H1 (cell line): ENCODE results near the gene DBET. TPM values are rescaled to one million over a fixed set of nuclear protein-coding genes. Genes with fewer than 3 reads are reported as not detected.
"Not testable (repeated sequence)": the region's sequence is repeated elsewhere in the genome, so short reads cannot be mapped to it uniquely, and the experiment has no call there.

Experiments
- CTCF ChIA-PET: fragments of 300-600 bp; sonication (Branson Sonifier 250); formaldehyde crosslinking; loops from one replicate; lab custom pipeline; 2021; ENCODE audit not compliant: partially characterized antibody; lab: Charles Lee
- POLR2A ChIA-PET: fragments of 300-600 bp; sonication (Branson Sonifier 250); formaldehyde crosslinking; loops from one replicate; lab custom pipeline; 2021; ENCODE audit warnings: inconsistent platforms; ENCODE audit not compliant: partially characterized antibody; lab: Charles Lee
- DNase-seq, 2 experiments: peaks; one replicate each; pipeline versions ENCODE4 v3.0.0 to v3.0.0-alpha.2; 2010 to 2022; ENCODE audit warnings: low spot score in 2 of 2, low read depth in 1 of 2, mixed read lengths in 1 of 2
- FAIRE-seq: peaks from 2 replicates; lab custom pipeline; 2011; peaks lifted over from hg19 to GRCh38; lab: Jason Lieb, UNC
- H2AFZ ChIP-seq: 2 replicates; pipeline ENCODE4 v1.8.1; 2012; ENCODE audit warnings: low read length, inconsistent platforms
- H2AK5ac ChIP-seq: 2 replicates; pipeline ENCODE4 v1.6.1; 2013; ENCODE audit warnings: low read depth, low read length
- H2BK120ac ChIP-seq: replicated peaks from 2 replicates; pipeline ENCODE3; 2013; ENCODE audit warnings: low read depth, low read length, inconsistent platforms
- H2BK12ac ChIP-seq: 2 replicates; pipeline ENCODE4 v1.6.1; 2013; ENCODE audit warnings: low read depth, low read length
- H2BK15ac ChIP-seq: 2 replicates; pipeline ENCODE4 v1.6.1; 2013; ENCODE audit warnings: low read length
- H2BK20ac ChIP-seq: 2 replicates; pipeline ENCODE4 v1.6.1; 2013; ENCODE audit warnings: low read length
- H2BK5ac ChIP-seq: 2 replicates; pipeline ENCODE4 v1.6.1; 2013; ENCODE audit warnings: low read depth, low read length
- H3K14ac ChIP-seq: 2 replicates; pipeline ENCODE4 v1.6.1; 2013; ENCODE audit warnings: inconsistent platforms; ENCODE audit not compliant: insufficient read length
- H3K18ac ChIP-seq: 2 replicates; pipeline ENCODE4 v1.6.1; 2013; ENCODE audit warnings: low read length; ENCODE audit errors: extremely low read depth
- H3K23ac ChIP-seq: 2 replicates; pipeline ENCODE4 v1.6.1; 2013; ENCODE audit warnings: inconsistent platforms; ENCODE audit not compliant: insufficient read length
- H3K23me2 ChIP-seq: 2 replicates; pipeline ENCODE4 v1.6.1; 2013; ENCODE audit warnings: low read depth, low read length
- H3K27ac ChIP-seq: 2 replicates; pipeline ENCODE4 v1.6.1; 2011; ENCODE audit warnings: low read depth, low read length, inconsistent platforms
- H3K27me3 ChIP-seq, 4 experiments: replicated peaks in 1 of 4; 1 replicate in 1 of 4; 2 replicates in 3 of 4; pipeline versions ENCODE4 v1.6.1 to v1.8.1; 2011 to 2013; ENCODE audit warnings: low read length in 3 of 4, mild to moderate bottlenecking in 3 of 4, inconsistent platforms in 2 of 4, mixed read lengths in 2 of 4, moderate library complexity in 1 of 4; ENCODE audit not compliant: control insufficient read depth in 3 of 4, insufficient read depth in 3 of 4; ENCODE audit errors: extremely low read depth in 1 of 4
- H3K36me3 ChIP-seq, 4 experiments: 2 replicates each; pipeline versions ENCODE4 v1.6.1 to v1.8.1; 2011 to 2013; ENCODE audit warnings: mild to moderate bottlenecking in 4 of 4, low read length in 3 of 4, moderate library complexity in 2 of 4, control low read depth in 1 of 4, inconsistent platforms in 1 of 4; ENCODE audit not compliant: insufficient read depth in 4 of 4, control insufficient read depth in 2 of 4
- H3K4ac ChIP-seq: replicated peaks from 2 replicates; pipeline ENCODE3; 2013; ENCODE audit warnings: low read length, low read depth, mixed read lengths, inconsistent platforms; ENCODE audit not compliant: insufficient read length
- H3K4me1 ChIP-seq, 4 experiments: replicated peaks in 1 of 4; 1 replicate in 1 of 4; 2 replicates in 3 of 4; pipeline versions ENCODE4 v1.6.1 to v1.8.1; 2011 to 2013; ENCODE audit warnings: low read length in 3 of 4, inconsistent platforms in 2 of 4, mixed read lengths in 1 of 4; ENCODE audit not compliant: insufficient read depth in 4 of 4, control insufficient read depth in 3 of 4
- H3K4me2 ChIP-seq, 2 experiments: 2 replicates each; pipeline versions ENCODE4 v1.6.1 to v1.8.1; 2011 to 2013; ENCODE audit warnings: low read depth in 2 of 2, low read length in 2 of 2, control low read depth in 1 of 2, inconsistent platforms in 1 of 2, mild to moderate bottlenecking in 1 of 2; ENCODE audit not compliant: insufficient read depth in 1 of 2
- H3K4me3 ChIP-seq, 4 experiments: fragments of 200-600, 300-600 bp in 1 of 4; sonication (generic), shearing (Covaris generic), sonication (Bioruptor Twin) in 1 of 4; 2 replicates each; pipeline versions ENCODE4 v1.5.1 to v1.8.1; 2011 to 2016; ENCODE audit warnings: low read length in 4 of 4, low read depth in 3 of 4, control low read depth in 2 of 4, inconsistent platforms in 2 of 4, mild to moderate bottlenecking in 2 of 4, mixed read lengths in 1 of 4, moderate library complexity in 1 of 4; ENCODE audit not compliant: insufficient read depth in 2 of 4; ENCODE audit errors: extremely low read depth in 1 of 4
- H3K56ac ChIP-seq: replicated peaks from 2 replicates; pipeline ENCODE3; 2013; ENCODE audit warnings: low read depth, mild to moderate bottlenecking, mixed read lengths, low read length, inconsistent platforms; ENCODE audit not compliant: insufficient read length
- H3K79me1 ChIP-seq: 2 replicates; pipeline ENCODE4 v1.6.1; 2013; ENCODE audit warnings: low read depth, low read length, control low read depth
- H3K79me2 ChIP-seq, 2 experiments: 2 replicates each; pipeline versions ENCODE4 v1.6.1 to v1.8.1; 2012 to 2013; ENCODE audit warnings: low read length in 2 of 2, mild to moderate bottlenecking in 2 of 2, inconsistent platforms in 1 of 2; ENCODE audit not compliant: insufficient read depth in 2 of 2, control insufficient read depth in 1 of 2
- H3K9ac ChIP-seq, 4 experiments: replicated peaks in 1 of 4; 1 replicate in 1 of 4; 2 replicates in 3 of 4; pipeline versions ENCODE4 v1.6.1 to v1.8.1; 2011 to 2013; ENCODE audit warnings: low read depth in 3 of 4, low read length in 3 of 4, control low read depth in 2 of 4, mild to moderate bottlenecking in 2 of 4, moderate library complexity in 2 of 4, inconsistent platforms in 1 of 4; ENCODE audit errors: extremely low read depth in 1 of 4
- H3K9me3 ChIP-seq, 2 experiments: 2 replicates each; pipeline versions ENCODE4 v1.6.1 to v1.8.1; 2012 to 2013; ENCODE audit warnings: mild to moderate bottlenecking in 2 of 2, moderate library complexity in 2 of 2, control low read depth in 1 of 2, inconsistent platforms in 1 of 2, low read depth in 1 of 2, low read length in 1 of 2, mixed read lengths in 1 of 2; ENCODE audit not compliant: insufficient read depth in 2 of 2
- H4K20me1 ChIP-seq, 2 experiments: replicated peaks in 1 of 2; 2 replicates each; pipeline versions ENCODE3 to v1.8.1; 2011 to 2013; ENCODE audit warnings: inconsistent platforms in 2 of 2, low read length in 2 of 2, mild to moderate bottlenecking in 1 of 2; ENCODE audit not compliant: insufficient read depth in 2 of 2, control insufficient read depth in 1 of 2
- H4K5ac ChIP-seq: 2 replicates; pipeline ENCODE4 v1.6.1; 2013; ENCODE audit warnings: low read length, low read depth, mixed read lengths, inconsistent platforms; ENCODE audit not compliant: insufficient read length
- H4K8ac ChIP-seq: 2 replicates; pipeline ENCODE4 v1.8.0; 2013; ENCODE audit warnings: mild to moderate bottlenecking, moderate library complexity, low read length, inconsistent platforms; ENCODE audit not compliant: insufficient read depth; ENCODE audit errors: extremely low read depth
- H4K91ac ChIP-seq: replicated peaks from 2 replicates; pipeline ENCODE3; 2013; ENCODE audit warnings: low read length, mixed read lengths, inconsistent platforms; ENCODE audit not compliant: insufficient read length
- WGBS, 2 experiments: shearing (Covaris generic) in 1 of 2; methylation state at CpG; one replicate each; pipeline versions ENCODE4 v1.1.6 to v1.1.7; 2013 to 2015; ENCODE audit warnings: low lambda C conversion rate in 2 of 2, mixed read lengths in 2 of 2, inconsistent platforms in 1 of 2, low coverage in 1 of 2, missing lambda C conversion rate in 1 of 2; ENCODE audit not compliant: insufficient replicate concordance in 2 of 2, insufficient coverage in 1 of 2, insufficient read length in 1 of 2; ENCODE audit errors: extremely low coverage in 1 of 2, missing lambda C conversion rate in 1 of 2; 5-methylcytosine and 5-hydroxymethylcytosine counted together
- polyA plus RNA-seq, 7 experiments: library from polyadenylated mRNA; depleted of rRNA in 3 of 7; stranded (reverse) in 5 of 7; unstranded in 2 of 7; fragments of >200 nt in 5 of 7; fragments of 200-250 nt in 2 of 7; gene quantifications; 1 replicate in 5 of 7; 2 replicates in 1 of 7; 4 replicates in 1 of 7; pipeline versions ENCODE4 v1.2.1 to v1.2.3, GENCODE V29; 2011 to 2013; ENCODE audit warnings: missing spikeins in 2 of 7, mixed read lengths in 2 of 7
- total RNA-seq: library from RNA; stranded (reverse); fragmentation: NEBNext Ultra II Directional; extraction: Animal tissue kit (Norgen Biotek cat#: 25700); gene quantifications from 2 replicates; pipeline ENCODE4 v1.2.1, GENCODE V29; 2021

The DBET gene
- total and polyA plus RNA-seq, 2 of the 8 experiments (the other 6 are each of a cell fraction or from before 2014, with no cell fraction given) = not detected

DNA sequence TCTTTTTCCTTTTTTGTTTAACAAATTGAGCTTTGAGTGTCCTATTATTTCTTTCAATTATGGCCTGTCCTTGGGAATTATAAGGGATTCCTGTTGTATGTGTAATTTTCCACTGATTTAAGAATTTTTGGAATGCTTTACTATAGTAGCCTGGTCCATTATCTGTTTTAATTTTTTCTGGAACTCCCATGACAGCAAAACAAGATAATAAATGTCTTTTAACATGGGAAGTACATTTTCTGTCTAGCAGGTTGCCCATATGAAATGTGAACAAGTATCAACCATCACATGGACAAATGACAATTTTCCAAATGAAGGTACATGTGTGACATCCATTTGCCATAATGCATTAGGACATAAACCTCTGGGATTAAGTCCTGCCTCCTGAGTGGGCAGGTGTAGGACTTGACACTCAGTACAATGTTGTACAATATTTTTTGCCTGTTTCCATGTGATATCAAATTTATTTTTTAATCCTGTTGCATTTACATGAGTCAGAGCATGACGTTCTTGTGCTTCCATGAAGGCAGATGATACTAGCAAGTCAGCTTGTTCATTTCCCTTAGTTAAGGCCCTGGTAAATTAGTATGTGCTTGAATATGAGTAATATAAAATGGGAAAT lies 45.2 kb downstream of the DBET start:
- DNase-seq, H2BK5ac ChIP-seq, H3K18ac ChIP-seq, H3K14ac ChIP-seq, H3K23ac ChIP-seq, H3K4me3 ChIP-seq, H2BK20ac ChIP-seq, H3K4me1 ChIP-seq, H4K91ac ChIP-seq, H4K5ac ChIP-seq, H3K9ac ChIP-seq, H2AFZ ChIP-seq, H3K79me1 ChIP-seq, CTCF ChIA-PET, H3K27me3 ChIP-seq, H4K20me1 ChIP-seq, H2BK15ac ChIP-seq, H3K56ac ChIP-seq, H2AK5ac ChIP-seq, H2BK12ac ChIP-seq, H4K8ac ChIP-seq, H3K36me3 ChIP-seq, H3K4me2 ChIP-seq, H3K4ac ChIP-seq, H3K79me2 ChIP-seq, H2BK120ac ChIP-seq, H3K23me2 ChIP-seq, POLR2A ChIA-PET, FAIRE-seq, H3K27ac ChIP-seq: not testable (repeated sequence)
- 58% methylated on average over 1 of the region's 1 CpG; no CpG with 5 or more reads in 1 of the 2 experiments for WGBS, 2 experiments
- H3K9me3 ChIP-seq = peaks cover 66 to 70% of the 10 kb centered on the region in 2 experiments

DNA sequence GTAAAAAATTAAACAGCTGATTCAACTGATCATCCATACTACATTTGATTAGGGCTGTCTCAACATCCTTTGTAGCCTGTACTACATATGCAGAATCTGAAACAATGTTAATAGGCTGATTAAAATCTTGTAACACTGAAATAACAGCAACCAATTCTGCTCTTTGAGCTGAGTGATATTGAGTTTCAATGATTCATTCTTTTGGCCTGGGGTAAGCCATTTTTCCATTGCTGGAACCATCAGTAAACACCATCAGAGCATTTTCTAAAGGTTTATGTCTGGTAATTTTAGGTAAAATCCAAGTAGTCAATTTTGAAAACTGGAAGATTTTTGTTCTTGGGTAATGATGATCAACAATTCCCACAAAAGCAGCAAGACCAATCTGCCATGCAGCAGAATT lies 45.7 kb downstream of the DBET start:
- CTCF ChIA-PET, H3K23me2 ChIP-seq, H3K4me3 ChIP-seq, H3K27me3 ChIP-seq, H3K56ac ChIP-seq, H2BK5ac ChIP-seq, POLR2A ChIA-PET, H3K36me3 ChIP-seq, H2AK5ac ChIP-seq, H2BK20ac ChIP-seq, H3K27ac ChIP-seq, H3K18ac ChIP-seq, H3K79me2 ChIP-seq, H3K9ac ChIP-seq, H4K20me1 ChIP-seq, H2BK15ac ChIP-seq, H4K8ac ChIP-seq, H3K4me2 ChIP-seq, H3K14ac ChIP-seq, H2BK12ac ChIP-seq, H3K4ac ChIP-seq, H3K4me1 ChIP-seq, DNase-seq, H4K5ac ChIP-seq, FAIRE-seq, H4K91ac ChIP-seq, H2BK120ac ChIP-seq, H3K79me1 ChIP-seq, H2AFZ ChIP-seq, H3K23ac ChIP-seq: not testable (repeated sequence)
- peaks cover 66 to 70% of the 10 kb centered on the region in 2 experiments for H3K9me3 ChIP-seq
